NCI-H1048 (cell line): ENCODE results near the gene CXCL10.
"Not testable (repeated sequence)": the region's sequence is repeated elsewhere in the genome, so short reads cannot be mapped to it uniquely, and the experiment has no call there.

Experiments used
- DNase-seq: peaks from one replicate; lab custom pipeline; 2025; lab: John Stamatoyannopoulos, UW

The CXCL10 gene

GRCh38 chr4:76028350-76028765 lies 5.1 kb upstream of the CXCL10 start:
- no peak for DNase-seq

DNA sequence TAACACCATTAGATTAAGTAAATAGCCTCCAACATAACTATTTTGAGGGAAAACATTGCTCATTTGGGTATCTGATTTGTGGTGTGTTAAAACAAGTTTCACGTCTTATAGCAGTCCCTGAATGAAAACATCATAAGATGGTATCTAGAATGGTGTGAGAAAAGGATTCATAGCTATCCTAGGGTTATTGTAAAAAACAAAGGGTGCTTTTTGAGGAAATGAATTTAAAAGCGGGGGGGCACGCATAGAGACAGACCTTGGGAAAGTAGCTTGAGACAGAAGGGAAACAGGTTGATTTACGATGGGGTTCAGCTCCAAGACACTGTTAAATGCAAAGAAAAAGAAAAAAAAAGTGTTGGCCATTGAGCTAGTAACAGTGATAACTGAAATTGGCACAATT lies 768 bp upstream of the CXCL10 start:
- no peak for DNase-seq

DNA sequence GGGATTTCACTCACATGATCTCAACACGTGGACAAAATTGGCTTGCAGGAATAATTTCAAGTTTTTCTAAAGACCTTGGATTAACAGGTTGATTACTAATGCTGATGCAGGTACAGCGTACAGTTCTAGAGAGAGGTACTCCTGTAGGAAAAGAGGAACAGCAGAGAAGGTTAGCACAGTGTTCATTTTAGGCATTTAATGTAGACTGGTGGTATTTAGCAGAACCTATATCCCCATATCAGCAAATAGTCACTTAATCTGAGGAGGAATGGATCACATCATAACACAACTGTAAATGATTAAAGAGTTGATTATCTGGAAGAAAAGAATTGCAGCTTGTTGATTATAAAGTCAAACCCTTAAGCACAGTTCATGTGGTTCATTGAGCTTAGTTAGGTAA lies 620 bp downstream of the CXCL10 start:
- no peak for DNase-seq

- DNase-seq: no peak
These were observed 1.3 kb downstream of the CXCL10 start for GRCh38 chr4:76022031-76022430.

GRCh38 chr4:76017056-76017686 lies 6.1 kb downstream of the CXCL10 start:
- no peak for DNase-seq

GRCh38 chr4:76016393-76016792 lies 6.9 kb downstream of the CXCL10 start:
- no peak for DNase-seq

- no peak for DNase-seq
These were observed 9.8 kb downstream of the CXCL10 start for GRCh38 chr4:76013540-76013939.

DNA sequence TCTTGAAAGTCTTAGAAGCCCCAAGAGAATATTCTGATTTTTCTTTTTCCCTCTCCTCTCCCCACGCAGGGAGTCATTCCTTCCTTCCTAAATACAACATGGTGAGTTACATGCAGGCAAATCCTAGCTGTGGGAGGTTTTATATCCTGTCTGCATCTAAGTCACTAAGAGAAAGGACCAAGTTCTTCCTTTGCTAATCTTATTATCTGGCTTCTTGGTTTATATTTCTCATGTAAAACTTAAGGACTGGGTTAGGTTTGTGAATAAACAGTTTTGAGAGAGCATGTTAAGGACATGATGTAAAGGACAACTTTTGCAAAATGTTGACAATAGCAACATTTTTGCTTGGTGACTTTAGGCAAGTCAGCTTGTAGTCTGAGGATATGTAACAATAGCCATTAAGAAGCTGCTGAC lies 10.9 kb downstream of the CXCL10 start:
- DNase-seq: no peak

DNA sequence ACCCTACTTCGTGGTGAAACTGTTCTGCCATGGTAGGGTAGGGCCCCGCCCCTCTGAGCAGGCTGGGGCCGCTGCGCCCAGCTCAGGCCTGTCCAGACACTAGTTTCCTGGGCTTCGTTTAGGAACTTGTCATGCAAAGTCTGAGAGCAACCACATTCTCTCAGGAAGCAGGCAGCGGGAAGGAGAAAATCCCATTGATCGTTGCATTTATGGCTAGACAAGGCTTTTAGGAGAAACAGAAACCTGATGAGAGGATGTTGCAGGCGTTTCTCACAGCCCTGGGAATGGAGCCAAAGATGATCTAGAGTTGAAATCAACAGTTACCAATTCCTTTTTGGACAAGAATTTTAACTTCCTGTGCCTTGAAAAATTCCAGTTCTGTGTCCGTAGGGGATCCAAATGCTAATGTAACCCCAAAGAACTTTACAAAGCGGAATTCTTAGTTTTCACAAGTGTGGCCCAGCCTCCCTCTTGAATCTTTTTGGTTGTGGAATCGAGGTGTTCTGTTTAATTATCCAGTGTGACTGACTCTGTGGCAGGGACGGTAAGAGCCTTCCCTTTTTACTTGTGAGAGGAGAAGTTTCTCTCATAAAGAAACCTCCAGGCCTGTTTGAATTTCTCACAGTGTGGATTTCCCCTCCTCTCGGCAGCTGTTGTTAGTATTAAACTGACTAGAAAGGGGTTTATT lies 11.5 kb downstream of the CXCL10 start:
- DNase-seq: no peak

GRCh38 chr4:76011018-76011670 lies 12.2 kb downstream of the CXCL10 start:
- no peak for DNase-seq

DNA sequence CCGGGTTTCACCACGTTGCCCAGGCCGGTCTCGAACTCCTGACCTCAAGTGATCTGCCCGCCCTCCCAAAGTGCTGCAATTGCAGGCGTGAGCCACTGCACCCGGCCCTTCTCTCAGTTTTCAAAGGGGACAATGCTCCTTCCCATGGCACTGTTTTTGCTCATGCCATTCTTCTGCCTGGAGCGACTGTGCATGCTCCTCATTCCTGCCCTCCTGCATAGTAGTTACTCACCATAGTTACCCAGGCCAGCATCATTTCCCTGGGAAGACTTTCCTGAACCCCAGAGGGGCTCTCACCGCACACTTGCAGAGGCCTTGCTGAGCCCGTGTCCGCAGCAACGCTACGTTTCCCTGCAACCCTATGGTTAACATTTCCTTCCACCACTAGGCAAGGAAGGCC lies 12.7 kb downstream of the CXCL10 start:
- no peak for DNase-seq

GRCh38 chr4:76009311-76009710 lies 14.0 kb downstream of the CXCL10 start:
- DNase-seq: no peak

DNA sequence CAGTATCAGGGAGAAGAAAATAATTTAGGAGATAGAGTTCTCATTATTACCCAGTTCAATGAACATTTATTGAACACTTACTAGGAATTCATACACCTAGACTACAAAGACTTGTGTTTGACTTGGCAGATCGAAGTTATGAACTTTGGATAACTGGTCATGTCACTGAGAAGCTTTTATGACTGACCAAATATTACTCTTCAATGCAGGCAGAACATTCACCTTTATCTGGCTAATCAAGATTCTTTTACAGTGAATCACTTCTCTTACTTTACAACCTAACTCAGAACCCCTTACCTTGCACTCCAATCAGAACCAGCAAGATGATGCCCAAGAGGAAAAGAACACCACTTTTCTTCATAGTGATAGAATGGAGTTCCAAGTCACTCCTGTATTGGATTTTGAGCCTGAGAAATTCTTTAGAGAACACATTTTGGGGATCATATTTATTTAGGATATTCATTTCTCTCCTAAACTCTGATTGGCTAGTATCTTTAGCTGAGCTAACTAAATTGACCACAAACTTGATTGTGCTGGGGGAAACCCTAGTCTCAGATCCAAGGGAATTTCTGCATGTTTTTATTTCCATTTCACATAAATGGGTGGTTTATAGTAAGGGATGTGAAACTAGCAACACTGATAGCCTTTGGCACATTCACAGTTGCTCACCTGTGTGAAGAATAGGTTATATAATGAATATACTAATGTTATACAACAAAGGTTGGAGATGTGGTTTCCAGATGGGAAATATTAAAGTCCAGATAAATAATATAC lies 16.0 kb downstream of the CXCL10 start, which contains the start of gene CXCL9:
CXCL9 (minus strand) TSS at position 421 of the 774 bp plus-strand sequence; CDS start at position 361, 60 bp downstream.
- no peak for DNase-seq

DNA sequence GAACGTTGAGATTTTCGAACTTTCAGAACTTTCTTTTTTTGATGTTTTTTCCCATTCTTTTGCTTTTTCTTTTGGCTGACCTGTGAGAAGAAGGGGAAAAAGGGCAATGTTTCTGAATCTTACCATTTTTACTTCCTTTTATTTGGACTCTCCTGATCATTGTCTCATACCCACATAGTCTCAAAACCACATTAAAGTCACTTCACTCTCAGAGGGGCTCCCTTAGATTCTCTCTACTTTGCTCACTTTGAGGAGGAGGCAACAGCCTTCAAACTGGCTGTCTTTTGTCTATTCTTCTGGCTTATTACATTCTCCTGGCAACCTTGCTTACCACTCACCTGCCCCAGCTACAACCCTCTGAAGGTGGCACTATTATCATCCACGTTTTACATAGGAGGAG lies 19.7 kb downstream of the CXCL10 start:
- no peak for DNase-seq

- DNase-seq: no peak
These were observed 20.3 kb downstream of the CXCL10 start for GRCh38 chr4:76003035-76003434.

- DNase-seq: no peak
These were observed 21.1 kb downstream of the CXCL10 start for GRCh38 chr4:76002176-76002575.

DNA sequence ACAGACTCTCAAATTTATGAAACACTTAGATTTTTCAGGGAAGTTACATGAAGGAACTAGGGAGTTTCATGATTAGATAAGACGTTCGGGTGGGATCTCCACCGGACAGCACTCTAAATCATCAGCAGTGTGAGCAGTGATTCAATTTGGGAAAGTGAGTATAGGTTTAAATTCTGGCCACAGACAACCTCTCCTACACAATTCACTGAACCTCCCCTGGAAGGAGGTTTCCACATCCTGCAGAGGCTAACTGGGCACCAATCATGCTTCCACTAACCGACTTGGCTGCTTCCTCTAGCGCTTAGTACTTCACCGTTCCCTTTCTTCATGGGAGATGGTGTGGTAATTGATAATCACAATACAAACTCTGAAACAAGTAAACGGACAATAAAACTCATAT lies 21.6 kb downstream of the CXCL10 start:
- DNase-seq: no peak

GRCh38 chr4:76000279-76000678 lies 23.0 kb downstream of the CXCL10 start:
- DNase-seq: no peak

- DNase-seq: not testable (repeated sequence)
These were observed 24.7 kb downstream of the CXCL10 start for GRCh38 chr4:75998525-75999147.

GRCh38 chr4:75997946-75998345 lies 25.4 kb downstream of the CXCL10 start:
- no peak for DNase-seq

DNA sequence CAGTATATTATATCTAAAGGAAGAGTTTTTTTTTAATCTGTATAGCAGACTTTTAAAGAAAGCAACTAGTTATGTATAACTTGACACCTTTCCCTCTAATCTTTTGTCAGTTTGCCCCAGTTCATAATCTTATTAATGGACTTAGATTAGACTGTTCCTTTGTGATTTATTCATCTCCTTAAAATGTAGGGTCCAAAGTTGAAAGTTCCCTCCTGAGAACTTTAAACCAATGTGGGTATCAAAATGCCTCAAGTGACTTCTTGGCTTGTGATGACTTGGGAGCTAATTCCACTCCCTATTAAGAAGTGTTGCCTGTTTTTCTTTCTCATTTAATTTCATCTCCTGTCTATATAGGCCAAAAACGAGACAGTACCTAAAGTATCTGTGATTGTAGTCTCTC lies 26.2 kb downstream of the CXCL10 start:
- no peak for DNase-seq

DNA sequence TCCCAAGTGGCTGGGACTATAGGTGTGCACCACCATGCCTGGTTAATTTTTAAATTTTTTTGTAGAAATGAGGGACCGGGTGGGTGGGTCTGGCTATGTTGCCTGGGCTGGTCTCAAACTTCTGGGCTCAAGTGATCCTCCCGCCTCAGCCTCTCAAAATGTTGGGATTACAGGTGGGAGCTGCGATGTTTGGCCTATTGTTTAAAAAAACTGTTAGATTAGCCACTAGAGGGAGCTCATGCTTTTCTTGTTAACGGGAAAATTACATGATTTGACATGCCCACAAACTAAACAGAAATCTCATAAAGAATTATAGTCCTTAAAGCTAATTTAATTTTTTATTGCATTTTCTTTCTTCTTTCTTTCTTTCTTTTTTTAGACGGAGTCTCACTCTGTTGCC lies 27.6 kb downstream of the CXCL10 start:
- DNase-seq: peak; percentile 16
